K562 (cell line): Measurements from ENCODE around the gene MLLT11. TPM values are rescaled to one million over a fixed set of nuclear protein-coding genes. Genes with fewer than 3 reads are reported as not detected.

Experiments used
- ATF3 ChIP-seq, 2 experiments: fragments of 450-650 bp in 1 of 2; sonication (generic) in 1 of 2; formaldehyde crosslinking in 1 of 2; IDR thresholded peaks in 1 of 2; conservative IDR thresholded peaks in 1 of 2; 2 replicates each; pipeline versions ENCODE4 v1.6.1 to v1.8.1; 2016 to 2023; ENCODE audit warnings: mild to moderate bottlenecking in 2 of 2, moderate library complexity in 2 of 2, inconsistent platforms in 1 of 2, missing genetic modification reagents in 1 of 2
- EGR1 ChIP-seq: fragments of 450-650 bp; conservative IDR thresholded peaks from 2 replicates; pipeline ENCODE4 v1.6.1; 2017; ENCODE audit warnings: mild to moderate bottlenecking
- ELF2 ChIP-seq: fragments of 250-450 bp; sonication (Bioruptor Pico); IDR thresholded peaks from 2 replicates; pipeline ENCODE4 v1.5.0; 2021; ENCODE audit warnings: mild to moderate bottlenecking
- FOXO4 ChIP-seq: fragments of 450-650 bp; formaldehyde crosslinking; IDR thresholded peaks from 2 replicates; pipeline ENCODE4 v1.4.0; 2020; ENCODE audit warnings: mild to moderate bottlenecking, moderate library complexity
- FUS ChIP-seq: fragments of 200-400 bp; formaldehyde crosslinking; optimal IDR thresholded peaks from 2 replicates; pipeline ENCODE3; 2017; ENCODE audit warnings: low read depth, low read length
- HIVEP1 ChIP-seq: fragments of 250-450 bp; sonication (Bioruptor Pico); IDR thresholded peaks from 2 replicates; pipeline ENCODE4 v1.4.0; 2020; ENCODE audit warnings: mild to moderate bottlenecking
- MAFF ChIP-seq: IDR thresholded peaks from 2 replicates; pipeline ENCODE4 v1.6.1; 2012; ENCODE audit warnings: low read length, improper control_type of control experiment
- NFXL1 ChIP-seq: fragments of 450-650 bp; formaldehyde crosslinking; IDR thresholded peaks from 2 replicates; pipeline ENCODE4 v1.4.0; 2021; ENCODE audit warnings: mild to moderate bottlenecking
- RBBP5 ChIP-seq: fragments of 200-600 bp; sonication (generic); IDR thresholded peaks from 2 replicates; pipeline ENCODE4 v1.6.1; 2012; ENCODE audit warnings: borderline replicate concordance, mild to moderate bottlenecking, low read length, control low read depth, inconsistent platforms; ENCODE audit not compliant: insufficient read depth, poor library complexity, severe bottlenecking
- RCOR1 ChIP-seq, 2 experiments: IDR thresholded peaks; 2 replicates each; pipeline ENCODE4 v1.6.1; 2012; ENCODE audit warnings: low read depth in 2 of 2, low read length in 2 of 2, borderline replicate concordance in 1 of 2, improper control_type of control experiment in 1 of 2
- SAP30 ChIP-seq: fragments of 200-600 bp; sonication (generic); IDR thresholded peaks from 2 replicates; pipeline ENCODE4 v1.6.1; 2012; ENCODE audit warnings: borderline replicate concordance, low read depth, mild to moderate bottlenecking, moderate library complexity, low read length, control low read depth, inconsistent platforms; ENCODE audit not compliant: insufficient read depth, poor library complexity, severe bottlenecking
- SETDB1 ChIP-seq: IDR thresholded peaks from one replicate; pipeline ENCODE4 v1.6.1; 2012; ENCODE audit warnings: low read length, control low read depth, inconsistent platforms
- ZNF124 ChIP-seq: sonication (generic); formaldehyde crosslinking; IDR thresholded peaks from 2 replicates; pipeline ENCODE4 v1.8.1; 2022; ENCODE audit warnings: missing genetic modification reagents
- ZNF217 ChIP-seq: sonication (generic); formaldehyde crosslinking; IDR thresholded peaks from 2 replicates; pipeline ENCODE4 v1.8.0; 2022; ENCODE audit warnings: mild to moderate bottlenecking, missing genetic modification reagents
- ZNF23 ChIP-seq: fragments of 250-450 bp; sonication (Bioruptor Pico); IDR thresholded peaks from 2 replicates; pipeline ENCODE4 v1.4.0; 2020; ENCODE audit warnings: mild to moderate bottlenecking
- ZNF77 ChIP-seq: fragments of 250-450 bp; sonication (Bioruptor Pico); IDR thresholded peaks from 2 replicates; pipeline ENCODE4 v1.5.0; 2020
- ZZZ3 ChIP-seq: fragments of 450-650 bp; IDR thresholded peaks from 2 replicates; pipeline ENCODE4 v1.6.1; 2016; ENCODE audit warnings: antibody characterized with exemption, mild to moderate bottlenecking, moderate library complexity
- polyA plus RNA-seq, 8 experiments: library from polyadenylated mRNA; depleted of rRNA in 4 of 8; stranded (reverse) in 5 of 8; unstranded in 3 of 8; fragments of >200 nt; fragmentation: Nextera tagmentation in 2 of 8; fragmentation: Illumina TruSeq in 1 of 8; extraction: Ambion mirVana in 2 of 8; extraction: Trizol in 1 of 8; gene quantifications; 2 replicates each; pipeline versions ENCODE4 v1.2.1 to v1.2.3, GENCODE V29; 2011 to 2014; ENCODE audit warnings: inconsistent platforms in 1 of 8, missing spikeins in 1 of 8
- total RNA-seq, 7 experiments: library from RNA; depleted of rRNA in 6 of 7; stranded (reverse); fragments of >200 nt in 6 of 7; fragmentation: Illumina TruSeq in 2 of 7; extraction: Trizol in 2 of 7; gene quantifications; 2 replicates each; pipeline versions ENCODE4 v1.2.1 to v1.2.3, GENCODE V29; 2011 to 2021; ENCODE audit warnings: low replicate concordance in 1 of 7
- TF ChIP-seq, protein P1 (sequence below): fragments of 450-650 bp; IDR thresholded peaks from 2 replicates; pipeline ENCODE4 v1.7.1; 2018; ENCODE audit warnings: mild to moderate bottlenecking, low read depth; ENCODE audit not compliant: partially characterized antibody
- TF ChIP-seq, protein P2 (sequence below): IDR thresholded peaks from 3 replicates; pipeline ENCODE4 v1.6.1; 2011; ENCODE audit warnings: borderline replicate concordance, mild to moderate bottlenecking; ENCODE audit not compliant: insufficient read length, insufficient read depth

Gene MLLT11
- total and polyA plus RNA-seq, 9 of the 15 experiments (the other 6 are each of a cell fraction or from before 2014, with no cell fraction given), result 12.1 to 91.0 (median 22.0) TPM

DNA sequence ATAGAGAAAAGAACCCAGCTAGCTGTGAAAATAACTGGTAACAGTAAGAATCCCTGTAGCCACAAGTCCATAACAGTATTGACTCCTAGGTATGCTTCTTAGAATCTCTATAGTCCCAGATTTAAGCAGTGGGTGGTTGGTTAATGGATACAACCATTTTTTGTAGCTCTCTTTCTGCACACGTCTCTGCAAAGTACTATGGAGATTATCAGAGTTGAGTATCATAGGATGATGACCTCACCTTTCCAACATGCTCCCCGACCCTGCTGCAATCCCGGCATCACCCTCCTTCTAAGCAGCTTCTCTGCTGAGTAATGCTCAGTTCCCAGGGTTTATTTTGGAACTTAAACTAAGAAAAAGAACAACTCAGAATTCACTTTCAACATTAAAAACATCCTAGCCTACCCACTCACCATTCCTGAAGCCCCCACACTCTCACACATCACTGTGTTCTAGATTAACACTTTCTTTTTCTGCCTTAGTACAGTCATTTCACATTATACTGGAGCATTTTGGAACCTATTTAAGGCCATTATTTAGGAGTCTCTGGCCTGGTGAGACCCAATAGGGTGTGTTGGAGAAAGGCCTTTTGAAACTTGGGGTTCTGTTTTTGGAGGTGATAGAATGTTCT lies 2.7 kb downstream of the MLLT11 start (continued):
- TF ChIP-seq, protein P1, sequence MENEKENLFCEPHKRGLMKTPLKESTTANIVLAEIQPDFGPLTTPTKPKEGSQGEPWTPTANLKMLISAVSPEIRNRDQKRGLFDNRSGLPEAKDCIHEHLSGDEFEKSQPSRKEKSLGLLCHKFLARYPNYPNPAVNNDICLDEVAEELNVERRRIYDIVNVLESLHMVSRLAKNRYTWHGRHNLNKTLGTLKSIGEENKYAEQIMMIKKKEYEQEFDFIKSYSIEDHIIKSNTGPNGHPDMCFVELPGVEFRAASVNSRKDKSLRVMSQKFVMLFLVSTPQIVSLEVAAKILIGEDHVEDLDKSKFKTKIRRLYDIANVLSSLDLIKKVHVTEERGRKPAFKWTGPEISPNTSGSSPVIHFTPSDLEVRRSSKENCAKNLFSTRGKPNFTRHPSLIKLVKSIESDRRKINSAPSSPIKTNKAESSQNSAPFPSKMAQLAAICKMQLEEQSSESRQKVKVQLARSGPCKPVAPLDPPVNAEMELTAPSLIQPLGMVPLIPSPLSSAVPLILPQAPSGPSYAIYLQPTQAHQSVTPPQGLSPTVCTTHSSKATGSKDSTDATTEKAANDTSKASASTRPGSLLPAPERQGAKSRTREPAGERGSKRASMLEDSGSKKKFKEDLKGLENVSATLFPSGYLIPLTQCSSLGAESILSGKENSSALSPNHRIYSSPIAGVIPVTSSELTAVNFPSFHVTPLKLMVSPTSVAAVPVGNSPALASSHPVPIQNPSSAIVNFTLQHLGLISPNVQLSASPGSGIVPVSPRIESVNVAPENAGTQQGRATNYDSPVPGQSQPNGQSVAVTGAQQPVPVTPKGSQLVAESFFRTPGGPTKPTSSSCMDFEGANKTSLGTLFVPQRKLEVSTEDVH, result no peak
- peak; percentile 99 for TF ChIP-seq ATF3 (IDR thresholded peaks at IDR 0.05)
- peak; percentile 94 for TF ChIP-seq ATF3 (CRISPR knock-in tag; conservative IDR thresholded peaks at IDR 0.05)
- no peak for TF ChIP-seq ZNF217 (CRISPR knock-in tag)
- 0 out of 2 replicates have a peak, but pooled peaks have one; percentile 41 for TF ChIP-seq ELF2
- TF ChIP-seq SAP30, result no peak
- TF ChIP-seq NFXL1 (CRISPR knock-in tag), result no peak
- TF ChIP-seq MAFF, result peak; percentile 14; the same call in 1 of the 2 replicates
- TF ChIP-seq ZZZ3, result no peak
- 0 out of 2 replicates have a peak, but pooled peaks have one; percentile 9 for TF ChIP-seq EGR1
- TF ChIP-seq FUS, result no peak
- no peak for TF ChIP-seq ZNF124
- no peak for TF ChIP-seq HIVEP1
- TF ChIP-seq FOXO4, result no peak
- TF ChIP-seq RCOR1 (IDR thresholded peaks at IDR 0.05; ENCODE audit: borderline replicate concordance in 1 of 2, low read depth in 2 of 2, low read length in 2 of 2), result peak in 1 of 2 experiments; percentile 93; a peak in 2 of 4 replicates
- no peak for TF ChIP-seq SETDB1
- no peak for TF ChIP-seq RBBP5
- no peak for TF ChIP-seq ZNF77 (CRISPR knock-in tag)
- no peak for TF ChIP-seq ZNF23 (CRISPR knock-in tag)
- TF ChIP-seq, protein P2, sequence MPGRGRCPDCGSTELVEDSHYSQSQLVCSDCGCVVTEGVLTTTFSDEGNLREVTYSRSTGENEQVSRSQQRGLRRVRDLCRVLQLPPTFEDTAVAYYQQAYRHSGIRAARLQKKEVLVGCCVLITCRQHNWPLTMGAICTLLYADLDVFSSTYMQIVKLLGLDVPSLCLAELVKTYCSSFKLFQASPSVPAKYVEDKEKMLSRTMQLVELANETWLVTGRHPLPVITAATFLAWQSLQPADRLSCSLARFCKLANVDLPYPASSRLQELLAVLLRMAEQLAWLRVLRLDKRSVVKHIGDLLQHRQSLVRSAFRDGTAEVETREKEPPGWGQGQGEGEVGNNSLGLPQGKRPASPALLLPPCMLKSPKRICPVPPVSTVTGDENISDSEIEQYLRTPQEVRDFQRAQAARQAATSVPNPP, result no peak
